HG03103 (cell line): ENCODE measurements around the gene PREX1.

Source experiments
- ATAC-seq: cut with Tn5 transposase; IDR thresholded peaks from one replicate; pipeline ENCODE4 v1.9.1; 2021; ENCODE audit warnings: low read depth; ENCODE audit not compliant: unreplicated experiment

PREX1 gene

DNA sequence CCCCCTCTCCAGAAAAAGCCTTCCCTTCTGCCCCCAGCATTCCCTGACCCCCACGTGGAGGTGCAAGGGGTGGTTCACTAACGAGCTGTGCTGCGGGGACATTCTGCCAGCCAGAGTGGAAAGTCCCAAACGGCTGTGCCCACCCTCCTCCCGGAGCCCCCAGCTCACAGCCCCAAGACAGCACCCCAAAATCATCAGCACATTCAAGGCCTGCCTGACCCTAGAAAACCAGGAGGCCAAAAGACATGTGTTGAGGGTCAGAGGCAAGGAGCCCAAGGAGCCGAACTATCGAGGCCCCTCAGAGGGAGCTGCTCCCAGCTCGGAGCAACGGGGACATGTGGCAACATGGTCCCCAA, 197.9 kb downstream of the PREX1 start:
- no peak for ATAC-seq

DNA sequence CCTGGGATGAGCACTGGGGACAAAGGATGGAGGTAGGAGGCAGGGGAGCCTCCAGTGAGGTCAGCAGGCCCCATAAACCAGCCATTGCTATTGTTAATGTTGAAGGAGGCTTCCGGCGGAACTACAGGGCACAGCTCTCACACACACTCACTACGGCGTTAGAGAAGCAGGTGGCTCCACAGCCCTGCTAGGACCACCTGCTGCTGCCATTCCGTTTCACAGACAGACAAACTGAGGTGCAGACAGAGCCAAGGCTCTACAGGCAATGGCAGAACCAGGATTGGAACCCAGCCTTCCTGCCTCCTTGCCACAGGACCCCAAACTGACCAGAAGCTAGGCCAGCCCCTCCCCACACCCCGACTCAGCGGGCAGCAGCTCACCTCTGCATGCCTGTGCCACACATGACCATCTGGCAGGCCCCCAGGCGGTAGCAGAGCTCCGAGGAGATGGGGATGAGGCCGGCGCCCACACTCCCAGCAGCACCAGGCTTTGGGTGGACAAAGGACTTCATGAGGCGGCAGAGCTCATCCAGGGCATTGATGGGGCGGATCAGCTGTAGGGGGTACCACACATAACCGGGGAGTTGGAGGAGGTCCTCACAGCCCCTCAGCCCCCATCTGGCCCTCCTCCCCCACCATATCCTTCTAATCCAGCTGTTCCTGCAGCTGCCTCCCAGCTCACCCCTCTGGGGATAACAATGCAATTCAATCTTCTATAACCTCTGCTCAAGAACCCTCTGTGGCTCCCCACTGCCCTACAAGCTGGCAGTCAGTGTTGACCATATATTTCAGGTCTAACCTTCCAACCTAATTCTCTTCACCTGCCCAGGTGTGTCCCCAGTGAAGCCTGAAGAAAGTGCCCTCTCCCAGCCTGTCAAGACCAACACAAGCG, 198.5 kb downstream of the PREX1 start:
- no peak for ATAC-seq

DNA sequence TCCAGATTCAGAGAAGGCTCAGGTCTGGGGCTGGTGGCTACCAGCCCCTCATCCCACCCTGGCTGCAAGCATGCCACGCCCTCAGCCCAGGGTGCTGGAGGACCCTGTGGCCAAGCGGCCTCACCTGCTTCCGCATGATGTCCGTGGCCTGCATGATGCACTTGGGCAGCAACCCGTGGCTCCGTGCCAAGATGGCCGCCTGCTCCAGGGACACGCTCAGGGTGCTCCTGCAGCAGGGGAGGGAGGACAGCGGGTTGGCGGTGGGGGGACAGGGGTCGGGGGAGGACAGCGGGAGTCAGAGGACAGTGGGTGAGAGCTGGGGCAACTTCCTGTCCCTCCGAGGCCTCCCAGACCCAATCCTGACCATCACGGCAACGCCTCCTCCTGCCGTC, 200.1 kb downstream of the PREX1 start:
- ATAC-seq: no peak

- ATAC-seq: no peak
Observed at GRCh38 chr20:48626938-48627736, 200.7 kb downstream of the PREX1 start.

GRCh38 chr20:48626226-48626937, 201.4 kb downstream of the PREX1 start:
- ATAC-seq: no peak

DNA sequence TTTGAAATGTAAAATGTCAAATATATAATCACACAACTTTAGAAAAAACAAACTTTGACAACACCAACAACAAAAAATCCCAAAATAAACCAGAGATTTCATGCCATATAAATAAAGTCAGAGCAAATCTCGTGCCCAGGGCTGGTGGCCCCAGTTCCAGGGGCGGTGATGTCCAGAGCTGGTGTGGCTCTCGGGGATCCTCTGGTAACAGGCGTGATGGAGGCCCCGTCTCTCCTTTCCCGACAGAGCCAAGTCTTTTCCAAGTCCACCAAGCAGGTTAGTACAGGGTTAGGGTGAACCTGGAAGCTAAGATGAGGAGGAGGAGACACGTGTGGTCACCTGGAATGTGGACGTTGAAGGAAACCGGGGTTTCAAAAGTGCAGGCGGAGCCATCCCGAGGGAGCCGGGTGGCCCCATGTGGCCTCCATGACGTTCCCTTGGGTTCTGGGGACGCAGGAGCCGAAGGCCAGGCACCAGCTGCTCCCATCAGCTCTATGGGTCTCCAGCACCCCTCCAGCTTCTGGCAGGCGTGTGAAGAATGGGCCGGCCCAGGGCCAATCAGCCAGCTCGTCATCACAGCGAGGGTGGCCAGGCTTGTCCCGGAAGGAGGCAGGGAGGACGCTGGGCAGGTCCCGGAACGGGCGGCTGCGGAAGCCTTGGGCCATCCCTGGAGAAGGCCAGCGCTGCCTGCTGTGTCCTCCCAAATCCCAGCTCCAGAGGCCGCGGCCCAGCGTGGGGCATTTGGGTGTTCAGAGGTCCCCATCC, 202.5 kb downstream of the PREX1 start:
- ATAC-seq: no peak

GRCh38 chr20:48624315-48625020, 203.3 kb downstream of the PREX1 start:
- no peak for ATAC-seq

GRCh38 chr20:48623906-48624265, 203.9 kb downstream of the PREX1 start:
- no peak for ATAC-seq

DNA sequence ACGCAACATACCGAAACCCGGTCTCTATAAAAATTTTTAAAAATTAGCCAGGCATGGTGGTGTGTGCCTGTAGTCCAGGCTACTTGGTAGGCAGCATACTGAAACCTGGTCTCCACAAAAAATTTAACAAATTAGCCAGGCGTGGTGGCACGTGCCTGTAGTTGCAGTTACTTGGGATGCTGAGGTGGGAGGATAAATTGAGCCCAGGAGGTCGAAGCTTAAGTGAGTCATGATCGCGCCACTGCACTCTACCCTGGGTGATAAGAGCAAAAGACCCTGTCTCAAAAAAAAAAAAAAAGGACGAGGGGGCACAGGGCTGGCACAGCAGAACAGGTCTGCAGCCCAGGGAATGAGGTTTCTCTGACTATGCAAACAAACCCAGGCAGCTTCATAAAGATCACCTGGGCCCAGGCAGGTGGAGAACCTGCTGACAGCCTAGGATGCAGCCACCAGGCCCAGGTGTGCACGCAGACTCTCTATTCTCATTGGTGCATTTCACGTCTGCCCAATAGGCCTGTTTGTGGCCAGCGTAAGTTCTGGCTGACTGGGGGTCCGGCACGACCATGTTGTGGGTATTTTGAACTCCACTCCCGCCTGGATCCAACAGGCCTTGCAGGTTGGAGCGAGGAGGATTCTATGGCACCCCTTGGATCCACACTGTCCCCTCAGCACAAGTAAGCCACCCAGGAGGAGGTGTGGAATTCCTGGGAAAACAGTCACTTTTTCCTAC, 204.5 kb downstream of the PREX1 start:
- ATAC-seq: no peak

GRCh38 chr20:48622421-48622820, 205.4 kb downstream of the PREX1 start:
- ATAC-seq: no peak

DNA sequence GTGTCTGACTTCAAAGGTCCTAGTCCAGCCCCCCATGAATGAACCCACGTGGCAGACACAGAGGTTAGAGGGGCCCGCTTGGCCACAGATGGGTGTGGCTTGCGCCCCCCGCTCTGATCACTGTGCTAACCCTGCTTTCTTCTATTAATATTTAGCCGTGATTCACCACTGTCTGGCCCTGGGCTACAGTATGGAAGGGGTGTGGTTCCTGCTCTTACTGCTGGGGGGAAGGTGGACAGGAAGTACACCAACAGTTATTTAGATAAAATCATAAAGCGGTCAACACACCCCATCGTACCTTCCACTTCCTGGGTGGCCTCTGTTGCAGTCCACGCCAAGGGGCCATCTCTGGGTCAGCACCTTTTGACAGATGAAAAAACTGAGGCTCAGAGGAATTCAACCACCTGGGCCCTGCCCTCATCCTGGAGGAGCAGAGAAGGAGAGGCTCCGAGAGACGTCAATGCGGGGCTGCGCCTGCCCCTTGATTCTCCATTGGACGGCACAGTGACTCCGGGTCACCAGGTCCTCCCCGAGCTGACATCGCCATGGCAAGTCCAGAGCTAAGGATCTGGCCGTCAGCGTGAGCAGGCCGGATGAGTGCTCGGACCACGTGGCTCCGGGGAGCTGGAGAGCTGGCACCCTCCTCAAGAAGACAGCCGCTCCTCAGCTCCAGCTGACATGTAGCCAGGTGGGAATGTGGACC, 206.3 kb downstream of the PREX1 start:
- no peak for ATAC-seq

DNA sequence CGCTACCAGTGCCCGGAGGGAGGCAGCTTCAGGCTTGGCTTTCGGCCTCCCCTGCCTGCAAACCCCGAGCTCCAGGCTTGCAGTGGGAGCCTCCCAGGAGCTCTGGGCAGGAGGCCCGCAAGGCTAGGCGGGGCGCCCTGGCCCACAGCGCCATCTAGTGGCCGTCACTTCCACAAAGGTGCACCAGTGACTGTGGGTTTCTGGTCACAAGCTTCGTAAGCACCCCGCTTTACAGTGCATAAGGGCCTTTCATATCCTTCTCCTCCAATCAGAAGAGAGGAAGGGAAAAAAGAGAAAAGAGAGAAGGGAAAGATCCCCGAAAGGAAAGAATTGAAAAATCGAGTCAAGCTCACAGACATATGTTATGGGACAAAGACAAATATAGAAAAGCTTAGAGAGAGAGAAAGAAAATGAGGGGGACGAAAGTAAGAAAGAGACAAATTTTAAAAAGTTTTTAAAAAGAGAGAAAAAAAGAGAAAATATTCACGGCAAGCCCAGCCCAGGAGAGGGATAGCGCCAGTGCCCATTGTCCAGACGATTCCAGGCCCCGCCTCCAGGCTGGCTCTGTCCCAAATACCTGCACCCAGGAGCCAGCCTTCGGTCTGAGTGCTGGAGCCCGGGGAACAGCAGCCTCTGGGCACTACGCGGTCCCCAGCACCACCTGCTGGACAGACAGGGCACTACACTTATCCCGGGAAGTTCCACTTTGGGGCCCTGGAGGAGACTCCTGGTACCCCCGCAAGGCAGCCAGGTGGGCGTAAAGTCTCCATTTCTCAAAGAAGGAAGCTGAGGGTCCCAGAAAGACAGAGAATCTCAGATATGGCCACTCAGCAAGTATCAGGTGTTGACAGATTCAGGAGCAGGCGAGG, 207.1 kb downstream of the PREX1 start:
- ATAC-seq: no peak

DNA sequence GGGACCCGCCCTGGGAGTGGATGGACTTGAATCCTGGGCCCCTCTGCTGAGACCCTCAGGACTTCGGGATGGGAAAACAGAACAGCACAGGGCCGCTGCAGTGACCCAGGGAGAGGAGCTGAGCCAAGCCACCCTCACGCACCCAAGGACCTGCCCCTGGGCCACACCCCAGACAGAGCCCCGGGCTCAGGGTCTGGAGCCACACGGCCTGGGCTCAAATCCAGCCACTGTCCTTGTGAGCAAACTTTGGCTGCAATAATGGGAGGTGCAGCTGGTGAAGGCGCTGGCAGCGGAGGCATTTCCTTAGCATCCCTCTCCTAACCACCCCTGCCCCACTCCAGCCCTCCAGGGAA, 207.7 kb downstream of the PREX1 start:
- no peak for ATAC-seq

DNA sequence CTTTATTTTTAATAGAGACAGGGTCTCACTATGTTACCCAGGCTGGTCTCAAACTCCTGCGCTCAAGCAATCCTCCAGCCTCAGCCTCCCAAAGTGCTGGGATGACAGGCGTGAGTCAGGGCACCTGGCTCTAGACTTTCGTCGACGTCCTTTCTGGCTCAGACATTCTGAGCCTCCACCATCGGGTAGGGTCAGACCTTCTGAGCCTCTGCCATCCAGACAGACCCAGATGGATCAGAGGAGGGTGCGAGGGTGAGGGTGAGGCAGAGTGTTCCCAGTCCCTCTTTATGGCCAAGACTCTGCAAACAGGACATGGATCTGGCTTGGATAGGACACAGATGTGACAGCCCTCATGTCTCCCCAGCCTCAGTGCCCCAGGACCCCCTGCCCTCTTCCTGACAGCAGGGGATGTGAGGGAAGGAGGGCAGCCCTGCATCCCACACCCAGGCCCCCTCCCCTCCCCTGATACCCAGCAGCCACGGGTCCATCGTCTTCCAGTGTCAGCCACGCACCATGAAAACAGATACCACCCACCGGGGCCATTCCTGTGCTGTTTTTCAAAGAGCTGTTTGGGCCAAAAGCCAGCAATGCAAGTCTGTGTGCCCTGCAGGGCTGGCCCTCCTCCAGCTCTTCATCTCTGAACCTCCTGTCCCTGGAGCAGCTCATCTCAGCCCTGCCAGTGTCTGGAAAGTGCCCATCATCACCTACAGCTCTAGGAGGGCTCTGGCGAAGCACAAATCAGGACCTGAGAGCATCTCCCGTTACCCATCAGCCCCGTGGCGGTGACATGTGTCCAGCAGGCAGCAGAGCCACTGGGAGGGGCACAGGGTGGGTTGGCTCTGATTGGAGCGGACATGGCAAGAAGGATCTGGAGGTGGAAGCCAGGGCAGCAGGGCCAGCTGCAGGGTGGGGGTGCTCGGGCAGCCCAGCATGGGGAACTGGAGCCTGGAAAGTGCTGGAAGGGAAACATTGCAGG, 208.4 kb downstream of the PREX1 start:
- no peak for ATAC-seq

DNA sequence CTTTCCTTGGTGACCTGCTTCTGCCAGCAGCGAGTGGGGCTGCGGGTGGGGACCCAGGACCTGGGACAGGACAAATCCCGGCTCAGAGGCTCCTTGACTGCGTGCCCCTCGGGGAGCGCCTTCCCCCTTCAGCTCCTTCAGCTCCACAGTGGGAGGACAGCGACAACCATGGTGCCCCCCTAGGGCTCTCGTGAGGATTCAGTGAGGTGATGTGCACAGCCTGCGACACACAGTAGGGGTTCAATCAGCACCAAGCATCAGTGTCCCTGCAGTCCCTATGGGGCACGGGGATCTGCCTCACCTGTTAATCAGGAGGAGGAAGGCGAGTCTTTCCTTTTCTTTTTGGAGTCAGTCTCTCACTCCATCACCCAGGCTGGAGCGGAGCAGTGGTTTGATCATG, 209.2 kb downstream of the PREX1 start:
- ATAC-seq: no peak

- ATAC-seq: no peak
Observed at GRCh38 chr20:48618052-48618451, 209.7 kb downstream of the PREX1 start.

DNA sequence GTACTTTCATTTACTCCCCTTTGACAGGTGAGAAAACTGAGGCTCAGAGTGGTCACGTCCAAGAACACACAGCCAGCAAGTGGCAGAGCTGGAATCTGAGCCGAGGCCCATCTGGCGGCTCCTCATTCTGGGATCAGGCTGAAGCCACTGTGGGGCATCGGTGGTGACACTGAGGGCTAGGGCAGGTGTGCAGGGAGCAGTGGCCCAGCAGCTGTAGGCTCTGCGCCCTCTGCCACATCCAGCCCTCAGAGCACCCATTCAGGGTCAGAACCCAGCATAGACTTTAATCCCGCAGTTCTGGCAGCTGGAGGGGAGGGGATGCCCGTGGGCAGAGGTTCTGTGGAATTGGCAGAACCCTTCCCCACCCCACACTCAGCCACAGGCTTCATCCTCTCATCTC, 210.3 kb downstream of the PREX1 start:
- no peak for ATAC-seq
